GM21526 (cell line): ENCODE results near the gene ATF5.
"Not testable (repeated sequence)": the region's sequence is repeated elsewhere in the genome, so short reads cannot be mapped to it uniquely, and the experiment has no call there.

Experiments
- ATAC-seq: cut with Tn5 transposase; IDR thresholded peaks from one replicate; pipeline ENCODE4 v1.9.1; 2021; ENCODE audit warnings: moderate library complexity; ENCODE audit not compliant: unreplicated experiment, low FRiP score

ATF5 gene

GRCh38 chr19:49940482-49940791, 11.4 kb downstream of the ATF5 start:
- ATAC-seq = no peak

DNA sequence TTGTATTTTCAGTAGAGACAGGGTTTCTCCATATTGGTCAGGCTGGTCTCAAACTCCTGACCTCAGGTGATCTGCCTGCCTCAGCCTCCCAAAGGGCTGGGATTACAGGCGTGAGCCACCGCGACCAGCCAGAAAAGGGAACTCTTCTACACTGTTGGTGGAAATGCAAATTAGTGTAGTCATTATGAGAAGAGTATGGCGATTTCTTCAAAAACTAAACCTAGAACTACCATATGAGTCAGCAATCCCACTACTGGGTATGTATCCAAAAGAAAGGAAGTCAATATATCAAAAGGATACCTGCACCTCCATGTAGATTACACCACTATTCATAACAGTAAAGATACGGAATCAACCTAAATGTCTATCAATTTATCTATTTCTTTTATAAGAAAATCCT, 15.6 kb downstream of the ATF5 start:
- not testable (repeated sequence) for ATAC-seq

DNA sequence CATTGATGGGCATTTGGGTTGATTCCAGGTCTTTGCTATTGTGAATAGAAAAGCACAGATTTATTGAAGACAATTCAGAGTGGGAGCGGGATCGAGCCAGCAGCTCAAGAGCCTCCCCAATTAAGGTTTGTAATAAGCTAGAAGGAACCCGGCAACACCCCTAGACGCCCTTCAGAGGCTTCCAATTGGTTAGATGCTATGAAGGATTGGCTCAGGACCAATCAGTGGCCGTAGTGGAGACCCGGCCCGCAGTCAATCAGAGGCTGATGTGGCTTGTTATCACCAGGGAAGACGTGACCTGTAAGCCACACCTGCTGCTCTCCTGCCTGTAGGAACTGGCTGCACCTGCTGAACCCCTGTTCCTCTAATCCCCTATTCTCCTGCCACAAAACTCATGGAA, 17.4 kb downstream of the ATF5 start:
- no peak for ATAC-seq

DNA sequence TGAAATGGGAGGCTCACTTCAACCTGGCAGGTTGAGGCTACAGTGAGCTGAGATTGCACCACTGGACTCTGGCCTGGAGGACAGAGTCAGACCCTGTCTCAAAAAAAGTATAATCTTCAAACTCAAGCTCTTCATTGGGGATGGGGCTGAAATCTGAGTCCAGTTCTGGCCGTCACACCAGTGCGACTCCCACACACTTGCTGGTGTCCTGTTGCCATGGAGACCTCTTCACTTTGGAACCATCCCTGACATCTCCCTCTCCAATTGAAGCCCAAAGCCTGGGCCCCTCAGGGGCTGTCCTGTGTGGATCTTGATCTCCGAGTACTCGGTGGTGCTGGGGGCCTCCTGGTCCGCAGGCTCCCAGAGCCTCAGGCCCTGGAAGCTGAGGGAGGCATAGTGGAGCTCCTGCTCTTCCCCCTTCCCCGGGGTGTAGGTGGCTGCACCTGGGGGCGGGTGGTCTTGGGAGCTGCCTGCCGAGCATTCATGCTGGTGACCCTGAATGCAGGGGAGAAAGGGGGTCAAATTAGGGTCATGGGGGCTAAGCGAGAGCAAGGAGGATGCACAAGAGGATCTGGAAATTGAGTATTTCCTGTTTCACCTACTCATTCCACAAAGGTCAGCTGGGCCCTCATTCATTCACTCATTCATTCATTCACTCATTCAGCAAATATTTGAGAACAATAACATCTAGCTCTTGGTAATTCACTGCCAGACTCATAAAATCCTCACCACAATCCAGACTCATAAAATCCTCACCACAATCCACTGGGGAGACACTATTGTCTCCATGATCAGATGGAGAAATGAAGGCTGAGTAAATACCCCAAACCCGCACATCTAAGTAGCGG, 21.0 kb downstream of the ATF5 start:
- ATAC-seq = no peak

- no peak for ATAC-seq
Observed at GRCh38 chr19:49950590-49950948, 21.6 kb downstream of the ATF5 start.

GRCh38 chr19:49950956-49951526, 22.0 kb downstream of the ATF5 start:
- no peak for ATAC-seq

DNA sequence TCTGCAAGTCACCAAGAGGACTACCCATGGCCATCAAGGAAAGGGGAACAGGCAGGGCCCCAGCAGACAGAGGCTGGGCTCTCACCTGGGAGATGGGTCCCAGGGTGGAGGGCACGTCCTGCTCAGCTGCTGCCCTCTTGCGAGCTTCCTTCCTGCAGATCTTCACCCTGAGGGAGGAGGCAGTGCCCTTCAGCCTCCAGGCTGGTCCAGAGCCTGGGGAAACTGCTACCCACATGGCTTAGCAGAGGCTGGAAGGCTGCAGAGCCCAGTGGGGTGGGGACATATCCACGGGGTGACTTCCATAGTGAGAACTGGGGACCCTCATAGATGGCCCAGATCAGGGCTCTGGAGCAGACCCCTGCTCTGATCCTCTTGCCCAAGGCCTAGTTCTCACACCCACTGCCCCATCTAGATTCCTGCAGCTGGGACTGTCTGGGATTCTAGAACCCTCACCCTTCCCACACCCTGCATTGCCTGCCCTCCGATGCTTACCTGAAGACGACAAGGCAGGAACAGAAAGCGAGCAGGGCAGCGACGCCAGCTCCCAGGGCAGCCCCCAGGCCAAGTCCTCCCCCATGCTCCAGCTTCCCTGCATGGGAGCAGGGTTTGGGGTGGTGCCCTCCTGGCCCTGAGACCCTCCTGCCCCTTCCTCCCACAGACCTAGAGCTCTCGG, 22.9 kb downstream of the ATF5 start:
- no peak for ATAC-seq

DNA sequence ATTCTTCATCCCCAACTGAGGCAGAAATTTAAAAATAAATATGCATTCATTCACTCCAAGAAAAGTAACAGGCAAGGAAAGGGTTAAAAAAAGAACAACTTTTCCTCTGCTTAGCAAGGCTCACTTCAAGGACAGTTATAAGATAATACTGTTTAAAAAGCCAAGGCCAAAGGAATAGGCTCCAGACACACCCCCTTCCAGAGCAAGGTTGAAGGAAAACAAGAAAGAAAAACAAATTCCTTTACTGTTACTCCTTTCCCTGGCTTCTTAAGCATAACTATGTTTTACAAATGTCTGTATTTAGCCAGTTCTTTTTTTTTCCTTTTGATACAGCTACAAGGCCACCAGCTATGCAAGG, 23.5 kb downstream of the ATF5 start:
- no peak for ATAC-seq

DNA sequence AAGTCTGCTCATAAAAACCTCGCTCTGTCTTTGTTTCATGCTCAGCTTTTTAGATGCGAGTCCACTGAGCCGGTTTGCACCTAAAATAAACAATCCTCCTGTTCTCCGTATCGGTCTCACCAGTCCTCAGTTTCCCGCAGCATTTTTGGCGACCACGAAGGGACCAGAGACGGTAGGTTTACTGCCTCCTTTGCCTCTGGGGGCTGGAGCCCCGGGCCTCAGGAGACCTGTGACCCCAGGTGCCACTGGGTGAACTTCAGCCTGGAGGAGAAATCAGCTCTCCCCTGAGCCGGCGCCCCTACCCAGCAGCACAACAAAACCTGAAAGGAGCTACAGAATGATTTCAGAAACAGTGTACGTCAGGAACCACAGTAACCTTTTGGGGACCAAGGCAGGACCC, 23.9 kb downstream of the ATF5 start:
- no peak for ATAC-seq

DNA sequence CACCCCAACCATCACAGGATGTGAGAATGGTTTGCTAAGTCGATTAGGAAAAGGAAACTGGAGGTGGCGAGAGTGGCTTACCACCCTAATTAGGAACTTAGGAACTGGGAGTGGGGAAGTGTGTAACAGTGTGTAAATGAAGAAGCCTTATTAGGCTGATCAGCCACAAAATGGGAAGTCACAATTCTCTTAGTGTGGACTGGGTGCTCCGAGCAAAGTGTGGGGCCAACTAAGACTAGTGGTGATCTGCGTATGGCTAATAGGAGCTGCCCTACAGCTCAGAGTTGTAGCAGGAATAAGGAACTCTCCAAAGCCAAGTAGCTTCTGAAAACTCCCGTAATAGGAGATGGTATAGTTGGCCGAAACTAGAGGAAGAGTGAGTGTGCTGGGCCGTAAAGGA, 24.4 kb downstream of the ATF5 start:
- no peak for ATAC-seq

DNA sequence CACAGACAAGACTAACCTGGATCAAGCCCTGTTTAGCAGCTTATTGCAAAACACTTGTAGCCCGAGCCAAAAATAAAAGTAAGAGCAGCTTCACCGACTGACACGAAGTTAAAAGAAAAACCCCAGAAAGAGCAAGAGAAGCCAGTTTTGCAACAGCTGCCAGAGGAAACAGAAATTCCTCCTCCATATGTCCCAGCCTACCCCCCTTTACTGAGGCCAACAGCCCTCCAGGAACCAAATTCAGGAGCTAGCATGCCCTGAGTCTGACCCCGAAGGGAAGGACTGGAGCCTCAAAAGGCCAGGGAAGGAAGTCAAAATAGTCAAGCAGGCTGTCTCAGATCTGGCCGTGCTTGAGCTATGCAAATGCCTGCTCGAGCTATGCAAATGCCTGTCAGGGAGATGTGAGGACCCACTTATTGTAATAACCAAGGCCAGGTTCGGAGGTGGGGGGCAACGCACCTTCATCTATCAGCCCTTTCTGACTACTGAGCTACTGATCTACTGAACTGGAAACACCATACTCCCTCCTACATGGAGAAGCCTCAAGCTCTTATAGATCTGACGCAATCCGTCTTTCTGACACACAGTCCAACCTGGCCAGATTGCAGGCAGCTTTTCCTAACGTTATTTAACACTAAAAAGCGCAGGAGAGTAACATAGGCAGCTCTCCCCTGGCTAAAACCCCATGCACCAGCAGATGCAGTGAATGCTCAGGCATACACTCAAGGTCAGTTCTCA, 25.3 kb downstream of the ATF5 start:
- no peak for ATAC-seq

- ATAC-seq = no peak
Observed at GRCh38 chr19:49954933-49955332, 25.9 kb downstream of the ATF5 start.

- no peak for ATAC-seq
Observed at GRCh38 chr19:49956115-49956495, 27.1 kb downstream of the ATF5 start.

DNA sequence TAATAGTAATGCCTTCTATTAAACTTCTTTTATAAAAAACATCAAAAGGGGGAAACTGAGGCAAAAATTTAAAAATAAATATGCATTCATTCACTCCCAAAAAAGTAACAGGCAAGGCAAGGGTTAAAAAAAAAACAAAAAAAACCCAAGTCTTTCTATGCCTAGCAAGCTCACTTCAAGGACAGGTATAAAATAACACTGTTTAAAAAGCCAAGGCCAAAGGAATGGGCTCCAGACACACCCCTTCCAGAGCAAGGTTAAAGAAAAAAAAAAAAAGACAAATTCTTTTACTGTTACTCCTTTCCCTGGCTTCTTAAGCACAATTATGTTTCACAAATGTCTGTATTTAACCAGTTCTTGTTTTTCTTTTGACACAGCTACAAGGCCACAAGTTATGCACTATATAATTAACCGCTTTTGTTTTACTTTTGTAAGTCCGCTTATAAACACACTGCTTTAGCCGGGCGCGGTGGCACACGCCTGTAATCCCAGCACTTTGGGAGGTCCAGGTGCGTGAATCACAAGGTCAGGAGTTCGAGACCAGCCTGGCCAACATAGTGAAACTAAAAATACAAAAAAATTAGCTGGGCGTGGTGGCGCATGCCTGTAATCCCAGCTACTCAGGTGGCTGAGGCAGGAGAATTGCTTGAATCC, 28.4 kb downstream of the ATF5 start:
- no peak for ATAC-seq

DNA sequence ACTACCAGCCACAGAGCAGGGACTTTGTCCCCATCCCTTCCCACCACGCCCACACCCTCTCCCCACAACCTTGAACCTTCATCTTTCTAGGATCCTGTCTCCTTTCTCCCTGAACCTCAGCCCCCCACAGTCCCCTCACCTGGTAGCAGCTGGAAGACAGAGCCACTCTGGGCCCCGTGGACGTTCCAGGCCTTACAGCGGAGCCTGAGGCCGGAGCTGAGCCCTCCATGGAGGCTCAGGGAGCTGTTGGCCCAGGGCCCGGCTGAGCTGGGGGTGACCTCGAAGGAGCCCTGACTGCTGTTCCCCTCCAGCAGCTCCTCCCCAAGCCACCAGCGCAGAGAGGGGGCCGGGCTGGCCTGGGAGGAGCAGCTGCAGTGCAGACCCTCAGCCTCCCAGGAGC, 29.1 kb downstream of the ATF5 start:
- ATAC-seq = not testable (repeated sequence)

- ATAC-seq = not testable (repeated sequence)
Observed at GRCh38 chr19:49958596-49958995, 29.6 kb downstream of the ATF5 start.

GRCh38 chr19:49959892-49960291, 30.9 kb downstream of the ATF5 start:
- not testable (repeated sequence) for ATAC-seq

GRCh38 chr19:49960980-49961379, 32.0 kb downstream of the ATF5 start, which contains the start of gene SIGLEC11:
Gene SIGLEC11, minus strand, starts transcription at chr19:49961172. Its CDS starts 91 bp downstream, at chr19:49961081.
- ATAC-seq = not testable (repeated sequence)

- ATAC-seq = no peak
Observed at GRCh38 chr19:49968279-49968922, 39.4 kb downstream of the ATF5 start.

- not testable (repeated sequence) for ATAC-seq
Observed at GRCh38 chr19:49969355-49969754, 40.4 kb downstream of the ATF5 start.
